ENCODE measurements around the gene ATG10.

DNA sequence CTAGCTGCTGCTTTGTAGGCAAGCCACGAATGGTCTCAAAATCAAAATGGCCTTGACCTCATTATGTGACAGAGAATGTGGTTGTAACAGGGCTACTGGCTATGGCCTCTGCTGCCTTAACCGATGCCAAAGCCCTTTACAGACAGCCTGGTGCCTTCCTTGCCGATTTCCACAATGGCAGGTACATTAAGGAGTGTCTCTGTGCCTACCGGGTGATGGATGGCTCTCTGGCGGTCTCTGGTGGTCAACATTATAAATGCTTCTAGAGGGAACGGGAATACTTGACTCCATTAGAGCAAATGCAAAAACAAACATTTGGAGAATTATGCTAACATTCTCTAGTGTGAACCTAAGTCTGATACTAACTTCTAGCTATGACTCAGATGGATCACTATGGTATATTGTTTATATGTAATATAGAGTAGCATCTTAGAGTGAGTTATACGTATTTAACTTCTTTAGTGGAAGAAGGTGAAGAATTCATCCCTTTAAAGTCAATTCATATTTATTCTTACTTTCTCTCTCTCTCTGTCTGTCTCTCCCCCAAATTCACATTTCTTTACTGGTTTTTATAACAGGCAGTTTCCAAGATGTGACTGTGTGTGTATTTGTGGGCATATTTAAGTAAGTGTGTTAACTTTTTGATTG lies 253.8 kb downstream of the ATG10 start:
- no peak for TF ChIP-seq POLR2A (IDR thresholded peaks at IDR 0.05)
- TF ChIP-seq CTCF (IDR thresholded peaks at IDR 0.05) = no peak

Data from lower leg skin (tissue), 3 donors.